PC-3 (cell line): ENCODE data around the gene ERMN. TPM values are rescaled to one million over a fixed set of nuclear protein-coding genes. Genes with fewer than 3 reads are reported as not detected.

ENCODE experiments used
- ATAC-seq: fragments of 200-7000 bp; cut with Tn5 transposase; 2 replicates; pipeline ENCODE4 v1.9.1; 2020; ENCODE audit warnings: mild to moderate bottlenecking, moderate library complexity
- BruUV-seq: library from RNA; stranded (reverse); fragments of 400-500 nt; replicated peaks from 2 replicates; lab custom pipeline; 2021; lab: Mats Ljungman, UMichigan
- CTCF ChIA-PET: fragments of 300-600 bp; sonication (Branson Sonifier 250); formaldehyde crosslinking; loops from one replicate; lab custom pipeline; 2022; ENCODE audit warnings: antibody characterized with exemption; lab: Charles Lee
- POLR2A ChIA-PET: fragments of 300-600 bp; sonication (Branson Sonifier 250); formaldehyde crosslinking; loops from one replicate; lab custom pipeline; 2022; ENCODE audit warnings: antibody characterized with exemption; ENCODE audit not compliant: unreplicated experiment; lab: Charles Lee
- DNase-seq: peaks from one replicate; pipeline ENCODE4 v3.0.0-alpha.2; 2015
- H2AFZ ChIP-seq: fragments of 300-600 bp; sonication (generic); 2 replicates; pipeline ENCODE4 v1.6.0; 2016; ENCODE audit warnings: antibody characterized with exemption, low read length
- H3F3A ChIP-seq: fragments of 300-600 bp; sonication (generic); one replicate; pipeline ENCODE4 v1.6.0; 2017; ENCODE audit warnings: antibody characterized with exemption, low read length, control low read depth, mild to moderate bottlenecking; ENCODE audit not compliant: unreplicated experiment
- H3K27ac ChIP-seq: fragments of 300-600 bp; sonication (generic); 2 replicates; pipeline ENCODE4 v1.5.1; 2016; ENCODE audit warnings: mild to moderate bottlenecking, low read length
- H3K27me3 ChIP-seq: fragments of 300-600 bp; sonication (generic); 2 replicates; pipeline ENCODE4 v1.6.1; 2016; ENCODE audit warnings: low read length, mixed read lengths
- H3K36me3 ChIP-seq: fragments of 300-600 bp; sonication (generic); 2 replicates; pipeline ENCODE4 v1.6.1; 2016; ENCODE audit warnings: low read depth, mixed run types, low read length, mixed read lengths
- H3K4me1 ChIP-seq: fragments of 300-600 bp; sonication (generic); 2 replicates; pipeline ENCODE4 v1.5.1; 2016; ENCODE audit warnings: low read length; ENCODE audit not compliant: insufficient read depth
- H3K4me2 ChIP-seq: fragments of 300-600 bp; sonication (generic); 2 replicates; pipeline ENCODE4 v1.6.0; 2016; ENCODE audit warnings: low read length
- H3K4me3 ChIP-seq: fragments of 300-600 bp; sonication (generic); 2 replicates; pipeline ENCODE4 v1.5.1; 2016; ENCODE audit warnings: mild to moderate bottlenecking, low read length, mixed read lengths
- H3K79me2 ChIP-seq: fragments of 300-600 bp; sonication (generic); 2 replicates; pipeline ENCODE4 v1.6.1; 2017; ENCODE audit warnings: low read length, mixed read lengths
- H3K9ac ChIP-seq: fragments of 300-600 bp; sonication (generic); 2 replicates; pipeline ENCODE4 v1.6.0; 2016; ENCODE audit warnings: mild to moderate bottlenecking, low read length
- H3K9me2 ChIP-seq: fragments of 300-600 bp; sonication (generic); replicated peaks from 2 replicates; pipeline ENCODE4 v1.6.1; 2016; ENCODE audit warnings: mixed run types, low read length, mixed read lengths
- H3K9me3 ChIP-seq: fragments of 300-600 bp; sonication (generic); 2 replicates; pipeline ENCODE4 v1.6.1; 2016; ENCODE audit warnings: low read length, mixed read lengths
- H4K20me1 ChIP-seq: fragments of 300-600 bp; sonication (generic); 2 replicates; pipeline ENCODE4 v1.6.1; 2016; ENCODE audit warnings: low read length, mixed read lengths
- EZH2 ChIP-seq: fragments of 300-600 bp; sonication (generic); IDR thresholded peaks from one replicate; pipeline ENCODE4 v1.6.1; 2017; ENCODE audit warnings: antibody characterized with exemption, mild to moderate bottlenecking, low read length; ENCODE audit not compliant: unreplicated experiment
- EZH2phosphoT487 ChIP-seq: fragments of 300-600 bp; sonication (generic); IDR thresholded peaks from 2 replicates; pipeline ENCODE4 v1.6.1; 2018; ENCODE audit warnings: mild to moderate bottlenecking, antibody characterized with exemption, low read length, borderline replicate concordance
- intact Hi-C: fragments of 100-400 bp; cut with micrococcal nuclease; formaldehyde crosslinking; loops from 2 replicates; pipeline ENCODE4 v1.9.0; 2023
- total RNA-seq: library from RNA; depleted of rRNA; stranded (reverse); fragments of >200 nt; gene quantifications from 2 replicates; pipeline ENCODE4 v1.2.3, GENCODE V29; 2014
- TF ChIP-seq, protein P1 (sequence below): fragments of 300-600 bp; sonication (generic); conservative IDR thresholded peaks from 2 replicates; pipeline ENCODE4 v1.5.1; 2017; ENCODE audit warnings: antibody characterized with exemption, low read depth, mild to moderate bottlenecking, low read length

The ERMN gene
- total RNA-seq, 1 experiment from 2014 or later = not detected

- Histone ChIP-seq H3K9me2 (no peaks in the 10 kb centered on the region), H3K9ac (no peak overlapping the region), H3K4me1 (0 out of 2 replicates have a peak, but pooled peaks cover 6% of the 10 kb centered on the region), H4K20me1 (no peaks in the 10 kb centered on the region), H3K27ac (no peak overlapping the region), H3F3A (no peaks in the 10 kb centered on the region), H2AFZ (no peak overlapping the region), H3K36me3 (no peaks in the 10 kb centered on the region), H3K27me3 (no peaks in the 10 kb centered on the region), H3K4me3 (no peak overlapping the region), H3K79me2 (no peaks in the 10 kb centered on the region), H3K4me2 (no peak overlapping the region), H3K9me3 (no peaks in the 10 kb centered on the region)
- ChIA-PET POLR2A (no interaction called here), CTCF (no interaction called here)
- no TSS peak for BruUV-seq
- TF ChIP-seq, protein P1, sequence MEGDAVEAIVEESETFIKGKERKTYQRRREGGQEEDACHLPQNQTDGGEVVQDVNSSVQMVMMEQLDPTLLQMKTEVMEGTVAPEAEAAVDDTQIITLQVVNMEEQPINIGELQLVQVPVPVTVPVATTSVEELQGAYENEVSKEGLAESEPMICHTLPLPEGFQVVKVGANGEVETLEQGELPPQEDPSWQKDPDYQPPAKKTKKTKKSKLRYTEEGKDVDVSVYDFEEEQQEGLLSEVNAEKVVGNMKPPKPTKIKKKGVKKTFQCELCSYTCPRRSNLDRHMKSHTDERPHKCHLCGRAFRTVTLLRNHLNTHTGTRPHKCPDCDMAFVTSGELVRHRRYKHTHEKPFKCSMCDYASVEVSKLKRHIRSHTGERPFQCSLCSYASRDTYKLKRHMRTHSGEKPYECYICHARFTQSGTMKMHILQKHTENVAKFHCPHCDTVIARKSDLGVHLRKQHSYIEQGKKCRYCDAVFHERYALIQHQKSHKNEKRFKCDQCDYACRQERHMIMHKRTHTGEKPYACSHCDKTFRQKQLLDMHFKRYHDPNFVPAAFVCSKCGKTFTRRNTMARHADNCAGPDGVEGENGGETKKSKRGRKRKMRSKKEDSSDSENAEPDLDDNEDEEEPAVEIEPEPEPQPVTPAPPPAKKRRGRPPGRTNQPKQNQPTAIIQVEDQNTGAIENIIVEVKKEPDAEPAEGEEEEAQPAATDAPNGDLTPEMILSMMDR = no peak
- TF ChIP-seq EZH2 (no peak), EZH2phosphoT487 (no peak)
- intact Hi-C loops = no loop called here
- peak; percentile 66 for ATAC-seq
- peak; percentile 60 for DNase-seq
Measured at GRCh38 chr2:157355618-157356017, 30.0 kb upstream of the ERMN start.

GRCh38 chr2:157349949-157350515, 24.4 kb upstream of the ERMN start:
- no peaks in the 10 kb centered on the region for H3K27me3 ChIP-seq
- 0 out of 2 replicates have a peak, but pooled peaks cover 3% of the 10 kb centered on the region for H3K9me3 ChIP-seq
- H3K9me2 ChIP-seq = no peaks in the 10 kb centered on the region
- H3F3A ChIP-seq = no peaks in the 10 kb centered on the region
- no peak overlapping the region for H3K9ac ChIP-seq
- no peaks in the 10 kb centered on the region for H3K4me1 ChIP-seq
- H3K27ac ChIP-seq = no peak overlapping the region
- no TSS peak for BruUV-seq
- no peak for TF ChIP-seq EZH2
- no peak for TF ChIP-seq EZH2phosphoT487
- TF ChIP-seq, protein P1 = no peak
- H3K36me3 ChIP-seq = no peaks in the 10 kb centered on the region
- ATAC-seq = peak; percentile 53
- peak; percentile 25 for DNase-seq
- H3K4me2 ChIP-seq = no peak overlapping the region
- CTCF ChIA-PET = no interaction called here
- H3K79me2 ChIP-seq = no peaks in the 10 kb centered on the region
- POLR2A ChIA-PET = no interaction called here
- no peak overlapping the region for H3K4me3 ChIP-seq
- intact Hi-C loops = no loop called here
- H2AFZ ChIP-seq = no peak overlapping the region
- no peaks in the 10 kb centered on the region for H4K20me1 ChIP-seq

DNA sequence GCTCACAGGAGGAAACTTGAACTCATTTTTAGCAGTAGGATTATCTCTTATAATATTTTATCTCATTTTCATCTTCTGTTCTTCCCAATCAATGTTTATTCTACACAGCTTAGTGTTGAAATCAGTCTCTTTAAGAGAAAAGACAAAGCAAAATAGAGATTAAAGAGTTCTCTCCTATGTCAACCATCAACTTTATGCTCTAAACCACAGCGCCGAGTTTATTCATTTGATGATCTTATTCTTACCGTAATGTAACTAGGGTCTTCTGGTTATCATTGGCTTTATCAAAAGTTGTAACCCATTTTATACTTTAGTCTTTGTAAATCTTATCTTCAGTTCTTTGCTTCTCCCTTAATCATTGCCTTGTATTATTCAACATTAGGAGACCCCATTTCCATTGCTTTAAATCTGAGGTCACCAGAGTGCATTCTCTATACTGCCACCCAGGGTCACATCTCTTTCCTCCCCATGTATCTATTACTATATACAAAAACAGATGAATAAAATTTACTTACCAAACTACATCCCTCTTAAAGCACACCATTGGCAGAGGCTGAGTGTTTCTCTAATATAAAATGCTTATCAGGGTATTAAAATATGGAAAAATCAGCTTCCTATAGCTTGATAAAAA, 22.8 kb upstream of the ERMN start:
- DNase-seq = no peak
- TF ChIP-seq EZH2phosphoT487 (no peak), EZH2 (no peak)
- TF ChIP-seq, protein P1 = no peak
- no TSS peak for BruUV-seq
- Histone ChIP-seq H3K4me2 (no peak overlapping the region), H3K9ac (no peak overlapping the region), H3K4me1 (no peaks in the 10 kb centered on the region), H3K36me3 (no peaks in the 10 kb centered on the region), H3K79me2 (no peaks in the 10 kb centered on the region), H2AFZ (no peak overlapping the region), H3K9me3 (0 out of 2 replicates have a peak, but pooled peaks cover 3% of the 10 kb centered on the region), H3K9me2 (no peaks in the 10 kb centered on the region), H4K20me1 (no peaks in the 10 kb centered on the region), H3K27ac (no peak overlapping the region), H3K27me3 (no peaks in the 10 kb centered on the region), H3F3A (no peaks in the 10 kb centered on the region), H3K4me3 (no peak overlapping the region)
- ChIA-PET POLR2A (no interaction called here), CTCF (no interaction called here)
- no peak for ATAC-seq
- intact Hi-C loops = no loop called here
